CD4-positive, alpha-beta T cell treated with Interferon alpha-2 for 1 hour (primary cell): ENCODE measurements around the gene KDM3A.

ENCODE experiments used
- DNase-seq, 2 donors: peaks; one replicate each; pipeline ENCODE4 v3.0.0-alpha.2; 2020 to 2022

The KDM3A gene

DNA sequence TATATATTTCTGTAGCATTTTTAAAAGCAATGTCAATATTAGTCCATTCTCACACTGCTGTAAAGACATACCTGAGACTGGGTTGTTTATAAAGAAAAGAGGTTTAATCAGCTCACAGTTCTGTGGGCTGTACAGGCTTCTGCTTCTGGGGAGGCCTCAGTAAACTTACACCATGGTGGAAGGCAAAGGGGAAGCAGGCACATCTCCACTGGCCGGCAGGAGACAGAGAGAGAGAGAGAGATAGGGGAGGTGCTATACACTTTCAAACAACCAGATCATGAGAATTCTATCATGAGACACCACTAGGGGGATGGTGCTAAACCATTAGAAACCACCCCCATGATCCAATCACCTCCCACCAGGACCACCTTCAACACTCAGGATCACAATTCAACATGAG lies 79.0 kb downstream of the KDM3A start:
- no peak for DNase-seq

DNA sequence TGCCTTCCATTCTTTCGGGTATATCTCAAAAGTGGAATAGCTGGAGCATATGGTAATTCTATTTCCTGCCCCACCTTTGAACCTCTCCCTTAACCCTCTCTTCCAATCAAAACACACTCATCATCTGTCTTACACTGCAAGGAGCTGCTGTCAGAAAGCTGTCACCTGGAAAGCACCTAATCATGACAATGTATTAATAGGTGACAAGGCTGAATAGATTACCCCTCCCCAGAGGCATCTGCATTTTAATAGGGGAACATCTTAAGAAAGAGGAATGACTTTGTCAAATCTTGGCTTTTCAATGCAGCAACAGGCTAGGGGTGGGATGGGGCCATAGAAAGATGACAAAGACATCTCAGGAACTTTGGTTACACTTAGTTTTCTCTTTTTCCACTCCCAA lies 80.8 kb downstream of the KDM3A start:
- DNase-seq: no peak

GRCh38 chr2:86522711-86523110 lies 81.5 kb downstream of the KDM3A start:
- DNase-seq: no peak

- DNase-seq: no peak
These were observed 82.3 kb downstream of the KDM3A start for GRCh38 chr2:86523491-86523890.

GRCh38 chr2:86525421-86526340 lies 84.5 kb downstream of the KDM3A start:
- no peak for DNase-seq

DNA sequence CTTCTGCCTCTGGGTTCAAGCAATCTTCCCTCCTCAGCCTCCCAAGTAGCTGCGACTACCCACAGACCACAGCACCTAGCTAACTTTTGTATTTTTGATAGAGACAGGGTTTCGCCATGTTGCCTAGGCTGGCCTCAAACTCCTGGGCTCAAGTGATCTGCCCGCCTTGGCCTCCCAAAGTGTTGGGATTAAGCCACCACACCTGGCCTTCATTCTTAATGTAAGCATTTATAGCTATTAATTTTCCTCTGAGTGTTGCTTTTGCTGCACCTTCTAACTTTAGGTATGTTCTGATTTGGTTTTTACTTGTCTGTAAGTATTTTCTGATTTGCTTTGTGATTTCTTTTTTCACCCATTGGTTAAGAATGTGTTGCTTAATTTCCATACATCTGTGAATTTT lies 92.4 kb downstream of the KDM3A start:
- no peak for DNase-seq

- no peak for DNase-seq
These were observed 100.2 kb downstream of the KDM3A start for GRCh38 chr2:86541334-86541733.
